IMR-90 (cell line): ENCODE data around the gene HSD17B8. TPM values are rescaled to one million over a fixed set of nuclear protein-coding genes. Genes with fewer than 3 reads are reported as not detected.

Source experiments
- ATAC-seq: fragments of 200-7000 bp; cut with Tn5 transposase; 2 replicates; pipeline ENCODE4 v1.9.1; 2020; ENCODE audit warnings: low read depth, mild to moderate bottlenecking, moderate library complexity
- BruUV-seq: library from RNA; stranded (reverse); fragments of 400-500 nt; replicated peaks from 2 replicates; lab custom pipeline; 2021; lab: Mats Ljungman, UMichigan
- CTCF ChIA-PET: fragments of 300-600 bp; formaldehyde crosslinking; extraction: SDS; loops from one replicate; lab custom pipeline; 2021; ENCODE audit warnings: antibody characterized with exemption; lab: Yijun Ruan, JAX
- POLR2A ChIA-PET: fragments of 300-600 bp; sonication (Branson Sonifier 250); formaldehyde crosslinking; loops from one replicate; lab custom pipeline; 2022; ENCODE audit warnings: antibody characterized with exemption; ENCODE audit not compliant: unreplicated experiment; lab: Charles Lee
- DNase-seq: peaks from one replicate; pipeline ENCODE4 v3.0.0; 2013
- H2AFZ ChIP-seq: replicated peaks from 2 replicates; pipeline ENCODE3; 2013; ENCODE audit warnings: low read length, mild to moderate bottlenecking; ENCODE audit not compliant: poor library complexity
- H2AK5ac ChIP-seq: 2 replicates; pipeline ENCODE4 v1.6.1; 2013; ENCODE audit warnings: low read depth, low read length, inconsistent platforms
- H2AK9ac ChIP-seq: replicated peaks from 2 replicates; pipeline ENCODE3; 2013; ENCODE audit warnings: mild to moderate bottlenecking, low read depth, low read length, moderate library complexity; ENCODE audit not compliant: poor library complexity
- H2BK120ac ChIP-seq: 2 replicates; pipeline ENCODE4 v1.6.1; 2013; ENCODE audit warnings: low read depth, low read length, inconsistent platforms
- H2BK15ac ChIP-seq: 3 replicates; pipeline ENCODE4 v1.6.1; 2013; ENCODE audit warnings: low read depth, low read length, inconsistent platforms
- H2BK20ac ChIP-seq: 2 replicates; pipeline ENCODE4 v1.6.1; 2013; ENCODE audit warnings: low read depth, mild to moderate bottlenecking, inconsistent platforms, low read length, moderate library complexity
- H2BK5ac ChIP-seq: 2 replicates; pipeline ENCODE4 v1.6.1; 2013; ENCODE audit warnings: mild to moderate bottlenecking, low read depth, low read length, inconsistent platforms; ENCODE audit not compliant: poor library complexity, severe bottlenecking
- H3K14ac ChIP-seq: replicated peaks from 2 replicates; pipeline ENCODE4 v1.6.1; 2013; ENCODE audit warnings: low read depth, low read length, inconsistent platforms
- H3K18ac ChIP-seq: 2 replicates; pipeline ENCODE4 v1.6.1; 2013; ENCODE audit warnings: low read depth, low read length, control low read depth
- H3K23ac ChIP-seq: 2 replicates; pipeline ENCODE4 v1.6.1; 2013; ENCODE audit warnings: low read depth, low read length, inconsistent platforms
- H3K27ac ChIP-seq: 2 replicates; pipeline ENCODE4 v1.5.1; 2013; ENCODE audit warnings: mild to moderate bottlenecking, control low read depth, low read length; ENCODE audit not compliant: insufficient read depth
- H3K27me3 ChIP-seq: 2 replicates; pipeline ENCODE4 v1.6.1; 2013; ENCODE audit warnings: low read length; ENCODE audit not compliant: control insufficient read depth, insufficient read depth
- H3K36me3 ChIP-seq: 2 replicates; pipeline ENCODE4 v1.6.1; 2013; ENCODE audit warnings: low read length, mixed read lengths; ENCODE audit not compliant: control insufficient read depth, insufficient read depth
- H3K4ac ChIP-seq: 2 replicates; pipeline ENCODE4 v1.6.1; 2013; ENCODE audit warnings: low read depth, low read length, inconsistent platforms
- H3K4me1 ChIP-seq: 2 replicates; pipeline ENCODE4 v1.6.1; 2013; ENCODE audit warnings: low read length, mixed read lengths; ENCODE audit not compliant: control insufficient read depth, insufficient read depth
- H3K4me2 ChIP-seq: 2 replicates; pipeline ENCODE4 v1.6.1; 2013; ENCODE audit warnings: low read depth, mild to moderate bottlenecking, control low read depth, low read length, moderate library complexity
- H3K4me3 ChIP-seq: 2 replicates; pipeline ENCODE4 v1.5.1; 2013; ENCODE audit warnings: low read depth, mild to moderate bottlenecking, control low read depth, low read length, moderate library complexity; ENCODE audit not compliant: insufficient read depth
- H3K56ac ChIP-seq: 2 replicates; pipeline ENCODE4 v1.6.1; 2013; ENCODE audit warnings: low read length, inconsistent platforms; ENCODE audit not compliant: insufficient read depth; ENCODE audit errors: extremely low read depth
- H3K79me1 ChIP-seq, 2 experiments: 2 replicates each; pipeline ENCODE4 v1.6.1; 2013; ENCODE audit warnings: low read length in 2 of 2, inconsistent platforms in 1 of 2, low read depth in 1 of 2
- H3K9ac ChIP-seq: 2 replicates; pipeline ENCODE4 v1.6.1; 2013; ENCODE audit warnings: low read depth, low read length, control low read depth
- H3K9me1 ChIP-seq: 2 replicates; pipeline ENCODE4 v1.6.1; 2013; ENCODE audit warnings: low read length, inconsistent platforms; ENCODE audit not compliant: insufficient read depth
- H3K9me3 ChIP-seq: 2 replicates; pipeline ENCODE4 v1.6.1; 2013; ENCODE audit warnings: low read length; ENCODE audit not compliant: control insufficient read depth, insufficient read depth
- H4K20me1 ChIP-seq: 2 replicates; pipeline ENCODE4 v1.6.1; 2013; ENCODE audit warnings: low read length, inconsistent platforms; ENCODE audit not compliant: insufficient read depth
- H4K5ac ChIP-seq: 2 replicates; pipeline ENCODE4 v1.6.1; 2013; ENCODE audit warnings: mild to moderate bottlenecking, low read depth, low read length, control low read depth
- H4K8ac ChIP-seq, 2 experiments: 2 replicates each; pipeline ENCODE4 v1.6.1; 2013; ENCODE audit warnings: low read depth in 2 of 2, low read length in 2 of 2, control low read depth in 1 of 2, inconsistent platforms in 1 of 2
- H4K91ac ChIP-seq: 2 replicates; pipeline ENCODE4 v1.6.1; 2013; ENCODE audit warnings: low read depth, low read length, inconsistent platforms; ENCODE audit not compliant: insufficient read depth
- CEBPB ChIP-seq: IDR thresholded peaks from 2 replicates; pipeline ENCODE4 v1.6.1; 2012; ENCODE audit warnings: low read depth, low read length, improper control_type of control experiment
- CHD1 ChIP-seq: IDR thresholded peaks from 2 replicates; pipeline ENCODE4 v1.6.1; 2012; ENCODE audit warnings: low read depth, low read length, improper control_type of control experiment
- CTCF ChIP-seq: conservative IDR thresholded peaks from 2 replicates; pipeline ENCODE4 v1.5.1; 2012; ENCODE audit warnings: mild to moderate bottlenecking, low read depth, low read length, improper control_type of control experiment
- FOS ChIP-seq: fragments of 150-350 bp; IDR thresholded peaks from 2 replicates; pipeline ENCODE4 v1.6.1; 2016; ENCODE audit warnings: low read depth, low read length
- MAFK ChIP-seq: IDR thresholded peaks from 2 replicates; pipeline ENCODE4 v1.6.1; 2012; ENCODE audit warnings: low read depth, low read length, improper control_type of control experiment
- MAZ ChIP-seq: IDR thresholded peaks from 2 replicates; pipeline ENCODE4 v1.6.1; 2012; ENCODE audit warnings: low read depth, mild to moderate bottlenecking, low read length, improper control_type of control experiment, moderate library complexity, borderline replicate concordance
- MXI1 ChIP-seq: IDR thresholded peaks from 2 replicates; pipeline ENCODE4 v1.6.1; 2012; ENCODE audit warnings: low read depth, mild to moderate bottlenecking, low read length, moderate library complexity, borderline replicate concordance
- NFE2L2 ChIP-seq: fragments of 150-350 bp; IDR thresholded peaks from 2 replicates; pipeline ENCODE4 v1.6.1; 2016; ENCODE audit warnings: low read depth, mild to moderate bottlenecking, low read length
- POLR2A ChIP-seq: IDR thresholded peaks from 2 replicates; pipeline ENCODE4 v1.6.1; 2012; ENCODE audit warnings: mild to moderate bottlenecking, low read depth, low read length
- RAD21 ChIP-seq: IDR thresholded peaks from 2 replicates; pipeline ENCODE4 v1.6.1; 2012; ENCODE audit warnings: low read length, improper control_type of control experiment
- RCOR1 ChIP-seq: IDR thresholded peaks from 2 replicates; pipeline ENCODE4 v1.6.1; 2012; ENCODE audit warnings: mild to moderate bottlenecking, low read length, improper control_type of control experiment; ENCODE audit not compliant: insufficient replicate concordance
- RFX5 ChIP-seq: IDR thresholded peaks from 2 replicates; pipeline ENCODE4 v1.8.0; 2012; ENCODE audit warnings: low read depth, mild to moderate bottlenecking, low read length, moderate library complexity
- SMC3 ChIP-seq: fragments of 150-350 bp; IDR thresholded peaks from 2 replicates; pipeline ENCODE4 v1.6.1; 2016; ENCODE audit warnings: low read depth, mild to moderate bottlenecking, antibody characterized with exemption, low read length, moderate library complexity
- USF2 ChIP-seq: fragments of 150-350 bp; IDR thresholded peaks from 2 replicates; pipeline ENCODE4 v1.6.1; 2017; ENCODE audit warnings: mild to moderate bottlenecking, antibody characterized with exemption, low read length, low read depth
- WGBS, 2 experiments: methylation state at CpG; one replicate each; pipeline versions ENCODE4 v1.1.5 to v1.1.7; 2013; ENCODE audit warnings: missing lambda C conversion rate in 2 of 2; ENCODE audit not compliant: insufficient read length in 1 of 2; ENCODE audit errors: extremely low coverage in 2 of 2; 5-methylcytosine and 5-hydroxymethylcytosine counted together
- dilution Hi-C: fragments of 300-500 bp; cut with HindIII; formaldehyde crosslinking; loops from one replicate; pipeline ENCODE4 v1.14.3; 2018; ENCODE audit warnings: low sequenced_read_pairs; ENCODE audit not compliant: unreplicated experiment
- in situ Hi-C: fragments of 300-500 bp; cut with MboI; formaldehyde crosslinking; loops from 3 replicates; pipeline ENCODE4 v1.14.3; 2019; ENCODE audit warnings: low sequenced_read_pairs, inconsistent platforms, mixed read lengths
- intact Hi-C: fragments of 100-400 bp; cut with micrococcal nuclease; formaldehyde crosslinking; loops from 2 replicates; pipeline ENCODE4 v1.10.0; 2022
- polyA plus RNA-seq, 3 experiments: library from polyadenylated mRNA; depleted of rRNA; stranded (reverse); fragments of >200 nt; gene quantifications; 2 replicates each; pipeline ENCODE4 v1.2.3, GENCODE V29; 2012; ENCODE audit warnings: low replicate concordance in 1 of 3
- total RNA-seq: library from RNA; depleted of rRNA; stranded (reverse); fragments of >200 nt; gene quantifications from 2 replicates; pipeline ENCODE4 v1.2.3, GENCODE V29; 2012

Gene HSD17B8
- total and polyA plus RNA-seq, 2 of the 4 experiments (the other 2 are of a cell fraction): 1.6 to 4.3 TPM

GRCh38 chr6:33166811-33167210, 37.6 kb upstream of the HSD17B8 start:
- no peak overlapping the region for H3K4me2 ChIP-seq
- H2BK5ac ChIP-seq: no peak overlapping the region
- no peaks in the 10 kb centered on the region for H4K20me1 ChIP-seq
- no peak overlapping the region for H3K4ac ChIP-seq
- no peaks in the 10 kb centered on the region for H3K79me1 ChIP-seq
- POLR2A ChIA-PET: no interaction called here
- in situ Hi-C loops (loop anchor here (10.0 kb wide), 1 partner anchor 152 kb away; no protein-coding TSS in a partner anchor), dilution Hi-C loops (no loop called here), intact Hi-C loops (no loop called here)
- H3K9me1 ChIP-seq: peaks cover 5% of the 10 kb centered on the region; the same call in 1 of the 2 replicates
- no peak overlapping the region for H3K14ac ChIP-seq
- H2AK5ac ChIP-seq: no peak overlapping the region
- no TSS peak for BruUV-seq
- H3K18ac ChIP-seq: no peak overlapping the region
- DNase-seq (no peak), ATAC-seq (no peak)
- no peak overlapping the region for H3K56ac ChIP-seq
- peak overlapping the region; percentile 11 for H2AFZ ChIP-seq
- no peak overlapping the region for H3K27ac ChIP-seq
- H2AK9ac ChIP-seq: no peak overlapping the region
- H4K8ac ChIP-seq: no peak overlapping the region
- H2BK120ac ChIP-seq: no peak overlapping the region
- WGBS, 2 experiments: no CpG with 5 or more reads among the region's 7 CpGs
- H3K4me3 ChIP-seq: no peak overlapping the region
- TF ChIP-seq MXI1 (no peak), RCOR1 (no peak), RFX5 (no peak), USF2 (no peak), POLR2A (no peak), MAFK (no peak), NFE2L2 (no peak), FOS (no peak), CHD1 (no peak), SMC3 (no peak), MAZ (no peak), CTCF (no peak), CEBPB (no peak), RAD21 (no peak)
- no peak overlapping the region for H4K5ac ChIP-seq
- H3K23ac ChIP-seq: no peak overlapping the region
- peaks cover 7% of the 10 kb centered on the region for H3K27me3 ChIP-seq
- H3K9me3 ChIP-seq: no peaks in the 10 kb centered on the region
- H3K36me3 ChIP-seq: no peaks in the 10 kb centered on the region
- CTCF ChIA-PET: no interaction called here
- H3K9ac ChIP-seq: no peak overlapping the region
- peaks cover 3% of the 10 kb centered on the region for H3K4me1 ChIP-seq
- no peak overlapping the region for H2BK20ac ChIP-seq
- no peak overlapping the region for H4K91ac ChIP-seq
- no peak overlapping the region for H2BK15ac ChIP-seq
